CD4-positive, alpha-beta T cell treated with Interleukin-21 for 1 hour (primary cell): ENCODE measurements around the gene RPN1.
"Not testable (repeated sequence)": the region's sequence is repeated elsewhere in the genome, so short reads cannot be mapped to it uniquely, and the experiment has no call there.

Experiments used
- DNase-seq: peaks from one replicate; pipeline ENCODE4 v3.0.0-alpha.2; 2020

The RPN1 gene

DNA sequence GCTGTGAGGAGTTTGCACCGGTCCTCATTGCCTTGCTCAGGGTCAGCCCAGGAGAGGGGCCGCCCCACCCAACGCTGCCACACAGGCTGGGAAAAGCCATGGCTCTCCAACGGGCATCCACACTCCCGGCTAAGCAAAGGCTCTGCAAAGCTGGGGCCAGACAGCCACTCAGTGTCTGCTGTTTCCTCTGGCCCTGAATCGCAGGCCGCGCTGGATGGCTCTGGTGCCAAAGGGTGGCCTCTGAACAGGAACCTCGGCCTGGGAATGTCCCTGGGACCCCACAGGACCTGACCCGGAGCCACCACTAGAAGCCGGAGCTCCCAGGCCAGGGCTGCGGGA is 42.9 kb downstream of the RPN1 start:
- DNase-seq = no peak

- DNase-seq = no peak
Measured at GRCh38 chr3:128606094-128606493, 44.5 kb downstream of the RPN1 start.

DNA sequence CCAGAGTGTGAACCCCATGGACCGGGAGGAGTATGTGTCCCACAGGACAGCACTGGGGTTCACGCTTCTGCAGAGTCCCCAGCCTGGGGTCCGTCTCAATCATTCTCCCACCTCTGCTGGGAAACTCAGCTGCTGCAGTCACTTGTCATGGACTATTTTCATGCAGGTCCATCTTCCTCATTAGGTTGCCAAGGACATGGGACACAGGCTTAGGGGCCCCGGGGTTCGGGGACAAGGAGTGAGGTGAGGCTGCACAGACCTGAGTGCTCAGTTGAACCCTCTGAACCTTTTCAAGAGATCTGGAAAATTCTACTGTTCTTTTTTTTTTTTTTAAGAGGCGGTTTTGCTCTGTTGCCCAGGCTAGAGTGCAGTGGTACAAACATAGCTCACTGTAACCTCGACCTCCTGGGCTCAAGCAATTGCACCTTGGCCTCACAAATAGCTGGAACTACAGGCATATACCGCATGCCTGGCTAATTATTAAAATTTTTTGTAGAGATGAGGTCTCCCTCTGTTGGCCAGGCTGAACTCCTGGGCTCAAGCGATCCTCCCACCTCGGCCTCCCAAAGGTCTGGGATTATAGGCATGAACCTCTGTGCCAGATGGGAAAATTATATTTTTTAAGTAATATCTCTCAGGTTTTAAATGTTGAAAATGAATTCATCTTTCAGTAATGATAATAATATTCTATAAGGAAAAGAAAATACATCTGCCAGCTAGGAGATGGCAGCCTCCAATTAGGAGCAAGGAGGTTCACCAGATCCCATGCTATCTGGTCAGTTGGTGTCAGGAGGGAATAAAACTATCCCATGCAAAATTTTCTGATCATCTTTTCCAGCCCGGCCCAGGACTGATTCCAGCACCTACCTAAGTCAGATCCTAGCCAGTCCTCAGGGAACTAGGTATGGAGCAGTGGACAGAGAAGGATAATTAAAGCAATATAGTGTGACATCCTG is 45.2 kb downstream of the RPN1 start:
- no peak for DNase-seq

DNA sequence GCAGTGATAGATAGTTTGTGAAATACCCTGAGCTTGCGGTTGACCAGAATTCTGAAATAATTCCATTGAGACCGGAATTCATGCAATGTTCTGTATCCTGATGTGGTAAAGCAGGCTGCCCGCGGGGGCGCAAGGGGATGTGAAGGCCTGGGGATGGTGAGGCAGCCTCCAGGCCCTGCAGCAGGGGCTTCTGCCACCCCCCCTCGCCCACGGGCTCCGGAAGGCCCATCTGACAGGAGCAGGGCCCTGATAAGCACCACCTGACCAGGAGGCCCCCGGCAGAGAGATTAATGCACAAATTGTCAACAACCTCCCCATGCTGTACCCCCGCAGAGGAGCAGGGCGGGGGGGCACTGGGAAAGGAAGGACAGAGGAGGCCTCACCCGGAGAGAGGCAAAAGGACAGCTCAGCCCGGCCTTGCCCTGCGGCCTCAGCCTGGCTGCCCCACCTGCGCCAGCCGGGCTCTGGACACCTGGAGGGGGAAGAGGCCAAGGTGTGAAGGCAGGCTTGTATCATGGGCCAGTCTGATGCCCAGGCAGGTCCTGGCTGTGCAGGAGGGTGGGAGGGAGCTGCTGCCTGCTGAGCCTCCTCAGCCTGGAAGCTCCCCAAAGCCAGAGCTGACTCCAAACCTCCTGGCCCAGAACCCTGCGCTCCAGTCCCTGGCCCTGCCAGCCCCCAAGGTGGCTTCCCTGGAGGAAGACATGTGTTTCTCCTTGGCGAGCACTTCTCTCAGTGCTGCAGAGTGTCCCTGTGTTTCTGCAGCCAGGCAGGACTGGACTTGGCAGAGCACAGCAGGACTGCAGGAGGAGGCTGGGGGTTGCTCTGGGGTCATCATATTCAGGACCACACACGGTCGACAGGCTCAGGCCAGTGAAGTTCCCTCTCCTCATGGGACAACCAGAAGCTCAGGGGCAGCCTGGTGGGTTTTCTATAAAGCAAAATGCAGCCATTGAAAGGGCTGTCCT is 46.5 kb downstream of the RPN1 start:
- no peak for DNase-seq

- DNase-seq = no peak
Measured at GRCh38 chr3:128603313-128603712, 47.3 kb downstream of the RPN1 start.

DNA sequence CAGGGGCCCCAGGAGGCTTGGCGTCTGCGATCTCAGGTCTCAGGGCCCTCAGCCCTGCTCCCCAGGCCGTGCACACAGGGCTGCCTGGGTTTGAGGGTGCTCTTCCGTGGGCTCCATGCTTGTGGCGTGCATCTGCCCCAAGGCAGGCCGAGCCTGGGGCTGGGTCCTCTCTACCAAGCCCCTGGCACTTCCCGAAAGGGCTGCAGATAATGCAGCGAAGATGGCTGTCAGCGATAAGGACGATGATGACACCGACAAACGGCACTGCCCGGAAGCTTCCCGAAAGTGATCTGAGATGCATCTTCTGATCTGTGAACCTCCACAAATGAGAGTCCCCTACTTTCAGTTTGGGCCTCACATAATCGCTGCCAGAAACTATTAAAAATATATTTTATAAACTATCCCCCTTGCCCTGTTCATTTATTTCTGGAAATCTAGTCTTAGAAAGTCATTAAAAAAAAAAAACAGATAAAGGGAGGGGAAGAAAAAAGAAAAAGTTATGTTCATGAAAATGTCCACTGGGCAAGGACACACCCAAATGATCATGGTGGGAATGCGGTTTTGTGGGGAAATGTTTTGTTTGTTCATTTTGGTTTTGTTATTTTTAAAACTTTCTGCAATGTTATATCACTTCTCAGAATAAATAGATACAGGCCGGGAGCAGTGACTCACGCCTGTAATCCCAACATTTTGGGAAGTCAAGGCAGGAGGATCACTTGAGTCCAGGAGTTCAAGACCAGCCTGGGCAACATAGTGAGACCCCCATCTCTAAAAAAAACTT is 51.5 kb downstream of the RPN1 start:
- DNase-seq = no peak

DNA sequence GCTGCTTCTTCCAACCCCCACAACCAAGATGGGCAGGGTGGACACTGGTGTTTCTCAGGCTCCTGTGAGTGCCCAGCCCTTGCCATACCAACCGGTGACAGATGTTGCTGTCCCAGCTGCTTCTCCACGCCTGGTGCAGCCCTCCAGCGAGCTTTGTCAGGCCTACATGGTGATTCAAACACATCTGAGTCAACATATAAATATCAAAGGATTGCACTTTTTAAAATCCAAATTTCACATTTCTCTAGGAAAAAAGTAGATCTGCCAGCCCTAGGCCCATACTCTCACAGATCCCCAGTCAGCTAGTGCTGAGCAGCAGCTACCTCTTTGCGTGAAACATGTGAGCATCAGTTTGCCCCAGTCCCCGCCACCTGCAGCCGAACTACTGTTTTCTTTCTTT is 52.7 kb downstream of the RPN1 start:
- DNase-seq = no peak

GRCh38 chr3:128592864-128593263 is 57.8 kb downstream of the RPN1 start:
- no peak for DNase-seq

- no peak for DNase-seq
Measured at GRCh38 chr3:128591738-128592426, 58.7 kb downstream of the RPN1 start.

- no peak for DNase-seq
Measured at GRCh38 chr3:128590948-128591347, 59.7 kb downstream of the RPN1 start.

DNA sequence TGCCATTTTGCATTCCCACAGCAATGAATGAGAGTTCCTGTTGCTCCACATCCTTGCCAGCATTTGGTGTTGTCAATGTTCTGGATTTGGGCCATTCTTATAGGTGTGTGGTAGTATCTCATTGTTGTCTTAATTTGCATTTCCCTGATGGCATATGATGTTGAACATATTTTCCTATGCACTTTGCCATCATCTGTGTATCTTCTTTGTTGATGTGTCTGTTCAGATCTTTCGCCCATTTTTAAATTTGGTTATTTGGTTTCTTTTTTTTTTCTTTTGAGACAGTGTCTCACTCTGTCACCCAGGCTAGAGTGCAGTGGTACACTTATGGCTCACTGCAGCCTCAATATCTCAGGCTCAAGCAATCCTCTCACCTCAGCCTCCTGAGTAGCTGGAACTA is 60.6 kb downstream of the RPN1 start:
- not testable (repeated sequence) for DNase-seq

DNA sequence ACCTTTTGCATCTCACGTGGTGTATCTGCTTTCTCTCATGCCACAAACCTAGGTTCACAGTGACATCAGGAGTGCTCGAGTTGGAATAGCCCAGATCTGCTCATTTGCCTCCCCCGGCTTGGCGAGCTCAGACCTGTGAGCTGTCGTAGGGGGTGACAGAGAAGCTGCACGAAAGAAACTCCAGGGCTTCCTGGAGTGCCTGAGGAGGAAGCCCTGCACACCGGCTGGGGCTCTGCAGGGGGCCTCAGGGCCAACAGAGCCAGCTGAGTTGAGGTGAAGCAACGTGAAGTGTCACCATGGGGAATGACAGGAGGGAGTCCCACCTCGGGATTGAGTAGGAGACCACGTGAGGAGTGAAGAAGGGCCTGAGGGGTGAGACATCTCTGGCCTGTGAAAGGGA is 62.5 kb downstream of the RPN1 start:
- no peak for DNase-seq

GRCh38 chr3:128587391-128587790 is 63.2 kb downstream of the RPN1 start:
- no peak for DNase-seq

DNA sequence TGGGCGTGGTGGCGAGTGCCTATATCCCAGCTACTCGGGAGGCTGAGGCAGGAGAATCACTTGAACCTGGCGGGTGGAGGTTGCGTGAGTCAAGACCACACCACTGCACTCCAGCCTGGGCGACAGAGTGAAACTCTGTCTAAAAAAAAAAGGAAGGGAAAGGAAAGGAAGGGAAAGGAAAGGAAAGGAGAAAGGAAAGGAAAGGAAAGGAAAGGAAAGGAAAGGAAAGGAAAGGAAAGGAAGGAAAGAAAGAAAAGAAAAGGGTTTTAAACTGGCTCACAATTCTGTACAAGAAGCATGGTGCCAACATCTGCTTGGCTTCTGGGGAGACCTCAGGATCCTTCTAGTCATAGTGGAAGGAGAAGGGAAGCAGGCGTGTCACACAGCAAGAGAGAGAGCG is 63.7 kb downstream of the RPN1 start:
- DNase-seq = not testable (repeated sequence)

GRCh38 chr3:128586391-128586790 is 64.2 kb downstream of the RPN1 start:
- DNase-seq = not testable (repeated sequence)

GRCh38 chr3:128585974-128586373 is 64.6 kb downstream of the RPN1 start:
- DNase-seq = no peak

- DNase-seq = no peak
Measured at GRCh38 chr3:128585189-128585588, 65.4 kb downstream of the RPN1 start.

DNA sequence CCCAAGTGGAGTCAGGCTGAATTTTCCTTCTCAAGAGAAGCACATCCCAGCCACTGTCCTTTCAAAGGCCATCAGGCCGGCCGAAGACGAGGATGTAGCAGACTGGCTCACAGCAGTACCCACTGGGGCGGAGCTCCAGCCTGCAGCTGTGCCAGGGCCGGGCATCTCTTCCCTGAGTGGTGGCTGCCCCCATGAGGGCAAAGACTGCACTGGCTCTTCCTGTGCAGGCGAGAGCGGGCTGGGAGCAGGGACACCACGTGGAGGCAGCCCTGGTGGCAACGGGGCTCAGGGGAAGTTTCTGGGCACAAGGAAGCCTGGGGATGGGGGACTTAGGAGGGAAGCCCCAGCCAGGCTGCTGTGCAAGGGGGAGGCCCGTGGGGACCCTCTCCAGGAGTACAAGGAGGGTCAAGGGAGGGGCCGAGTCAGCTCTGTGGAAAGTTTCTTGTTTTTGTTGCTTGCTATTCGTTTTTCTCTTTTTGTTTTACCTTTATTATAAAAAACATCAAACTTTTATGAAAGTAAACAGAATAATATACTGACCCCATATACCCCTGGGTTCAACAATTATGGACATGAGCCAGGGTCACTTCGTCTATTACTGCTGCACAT is 66.1 kb downstream of the RPN1 start:
- peak; percentile 17 for DNase-seq

DNA sequence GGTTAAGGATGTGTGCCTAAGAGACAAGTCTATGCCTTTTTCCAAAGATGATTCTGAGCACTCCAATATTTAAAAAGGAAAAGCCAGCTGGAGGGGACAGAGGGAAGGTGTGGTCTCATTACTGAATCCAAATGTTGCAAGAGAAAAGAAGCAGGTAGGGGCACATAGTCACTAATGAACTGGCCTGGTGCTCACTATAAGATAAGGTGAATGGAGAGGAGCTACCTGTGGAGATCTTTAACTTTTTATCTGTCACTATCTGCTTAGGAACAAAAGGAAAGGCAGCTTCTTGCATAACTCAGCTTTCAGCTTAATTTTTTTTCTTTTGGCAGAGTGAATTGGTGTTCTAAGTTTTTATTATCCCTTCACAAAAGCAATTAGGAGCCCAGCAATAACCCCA is 69.1 kb downstream of the RPN1 start:
- DNase-seq = no peak

DNA sequence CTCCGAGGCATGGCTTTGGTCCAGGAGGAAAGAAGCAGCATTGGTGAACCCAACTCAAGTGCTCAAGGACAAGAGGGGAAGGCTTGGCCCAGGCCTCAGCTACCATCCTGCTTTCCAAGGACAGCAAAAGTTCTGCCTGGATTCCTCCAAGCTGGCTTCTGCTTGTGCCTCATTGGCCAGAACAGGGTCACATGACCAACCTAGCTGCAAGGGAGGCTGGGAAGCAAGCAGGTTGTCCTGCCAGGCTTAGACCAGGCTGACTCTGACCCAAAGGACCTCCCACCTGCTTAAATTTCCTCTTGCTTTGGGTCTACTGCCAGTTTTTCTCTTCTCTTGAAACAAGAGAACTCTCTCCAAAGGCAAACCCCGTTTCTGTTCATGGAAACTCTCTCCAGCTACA is 70.7 kb downstream of the RPN1 start:
- no peak for DNase-seq

DNA sequence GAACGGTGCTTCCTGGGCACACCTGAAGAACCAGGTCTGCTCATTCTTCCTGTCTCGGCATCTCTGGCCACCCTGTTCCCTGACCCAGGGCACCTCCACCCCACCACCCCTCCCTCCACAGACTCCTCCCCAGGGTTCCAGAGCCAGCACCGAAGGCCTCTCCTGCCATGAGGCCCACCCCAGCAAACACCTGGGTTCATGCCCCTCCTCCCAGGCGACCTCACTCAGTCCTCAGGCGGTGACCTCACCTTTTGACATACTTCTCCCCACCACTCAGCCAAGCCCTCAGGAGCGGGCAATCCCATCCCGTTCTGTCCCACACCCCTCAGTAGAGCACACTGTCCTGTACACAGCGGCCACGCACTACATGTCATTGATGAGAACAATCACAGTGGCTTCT is 72.3 kb downstream of the RPN1 start:
- no peak for DNase-seq

DNA sequence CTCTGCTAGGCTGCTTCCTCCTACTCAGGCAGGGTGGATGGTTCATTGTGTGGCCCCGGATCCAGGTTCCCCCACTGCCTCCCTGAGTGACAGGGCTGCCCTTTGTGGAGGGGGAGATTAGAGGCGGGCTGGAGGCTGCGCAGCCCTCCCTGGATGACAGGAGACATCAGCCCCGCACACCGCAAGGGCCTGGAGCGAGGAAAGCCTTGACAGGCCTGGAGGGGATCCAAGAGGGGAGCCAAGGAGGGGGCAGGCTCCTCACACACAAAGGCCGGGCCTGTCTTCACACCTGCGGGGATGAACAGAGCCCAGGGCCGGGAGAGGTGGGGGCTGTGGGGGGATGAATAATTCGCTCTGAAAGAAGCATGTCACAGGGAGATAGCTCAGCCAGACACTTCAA is 72.9 kb downstream of the RPN1 start:
- no peak for DNase-seq
